Stimulated activated CD4-positive, alpha-beta T cell treated with anti-CD3 and anti-CD28 coated beads, TNF-alpha, amount 100 ng/mL, for 48 hours (primary cell): ENCODE measurements around the gene CEBPG.

Experiments used
- DNase-seq, 3 donors: peaks; one replicate each; pipeline ENCODE4 v3.0.0-alpha.2; 2020; ENCODE audit warnings: low read depth in 3 of 3

Gene CEBPG

GRCh38 chr19:33350538-33351309 lies 22.8 kb upstream of the CEBPG start:
- no peak for DNase-seq

DNA sequence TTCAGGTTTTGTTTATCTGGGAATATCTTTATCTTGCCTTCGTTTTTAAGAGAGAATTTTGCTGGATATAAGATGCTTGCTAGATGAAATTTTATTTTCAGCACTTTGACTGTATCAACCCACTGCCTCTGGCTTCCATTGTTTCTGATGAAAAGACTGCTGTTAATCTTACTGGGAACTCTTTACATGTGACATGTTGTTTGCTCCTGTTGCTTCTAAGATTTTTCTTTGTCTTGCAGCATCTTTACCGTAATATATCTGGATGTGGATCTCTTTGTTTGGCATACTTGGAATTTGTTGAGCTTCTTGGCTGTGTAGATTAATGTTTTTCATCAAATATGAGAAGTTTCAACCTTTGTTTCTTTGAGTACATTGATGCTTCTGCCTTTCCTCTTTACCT lies 18.0 kb upstream of the CEBPG start:
- DNase-seq, result no peak

GRCh38 chr19:33357556-33357955 lies 16.0 kb upstream of the CEBPG start:
- DNase-seq, result no peak

- no peak for DNase-seq
Measured at GRCh38 chr19:33358408-33358807, 15.1 kb upstream of the CEBPG start.

DNA sequence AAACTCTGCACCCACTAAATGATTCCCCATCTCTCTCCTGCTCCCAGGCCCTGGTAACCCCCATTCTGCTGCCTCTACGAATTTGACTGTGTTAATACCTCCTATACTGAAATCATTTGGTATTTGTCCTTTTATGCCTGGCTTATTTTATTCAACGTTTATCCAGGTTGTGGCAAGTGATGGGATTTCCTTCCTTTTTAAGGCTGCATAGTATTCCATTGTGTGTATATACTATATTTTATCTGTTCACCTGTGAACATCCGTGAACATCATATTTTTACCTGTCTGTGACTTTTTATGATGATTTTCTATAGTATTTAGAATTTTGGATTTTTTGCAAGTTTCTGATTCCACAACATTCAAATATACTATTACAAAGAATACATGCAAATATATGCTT lies 13.9 kb upstream of the CEBPG start:
- DNase-seq, result no peak

DNA sequence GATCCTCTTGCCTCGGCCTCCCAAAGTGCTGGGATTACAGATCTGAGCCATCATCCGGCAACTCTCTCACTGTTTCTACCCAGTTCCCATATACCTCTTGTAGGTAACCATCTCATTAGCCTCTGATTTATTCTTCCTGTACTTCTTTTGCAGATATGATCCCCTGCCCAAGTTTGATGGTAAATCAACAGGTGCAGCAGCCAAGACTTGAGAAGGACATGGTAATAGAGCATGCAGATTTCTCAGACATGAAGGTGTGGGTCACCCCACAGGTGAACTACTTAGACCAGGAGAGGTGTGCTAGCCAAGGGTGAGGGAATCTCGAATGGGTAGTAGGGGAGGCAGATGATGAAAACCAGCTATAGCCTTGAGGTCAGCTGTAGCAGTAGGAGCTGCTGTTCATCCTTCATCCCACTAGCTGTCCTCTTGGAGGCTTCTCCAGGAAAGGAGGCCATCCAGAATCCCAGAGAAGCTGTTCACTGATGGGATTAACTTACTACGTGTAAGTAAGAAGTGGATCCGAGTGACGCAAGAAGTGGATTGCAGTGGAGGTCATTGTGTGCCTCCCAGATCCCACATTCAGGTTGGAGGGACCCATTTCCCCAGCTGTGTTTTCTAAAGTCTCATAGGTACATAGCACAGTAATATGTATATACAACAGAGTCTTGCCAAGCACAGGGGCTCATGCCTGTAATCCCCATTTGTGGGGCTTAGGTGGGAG lies 10.8 kb upstream of the CEBPG start:
- no peak for DNase-seq

DNA sequence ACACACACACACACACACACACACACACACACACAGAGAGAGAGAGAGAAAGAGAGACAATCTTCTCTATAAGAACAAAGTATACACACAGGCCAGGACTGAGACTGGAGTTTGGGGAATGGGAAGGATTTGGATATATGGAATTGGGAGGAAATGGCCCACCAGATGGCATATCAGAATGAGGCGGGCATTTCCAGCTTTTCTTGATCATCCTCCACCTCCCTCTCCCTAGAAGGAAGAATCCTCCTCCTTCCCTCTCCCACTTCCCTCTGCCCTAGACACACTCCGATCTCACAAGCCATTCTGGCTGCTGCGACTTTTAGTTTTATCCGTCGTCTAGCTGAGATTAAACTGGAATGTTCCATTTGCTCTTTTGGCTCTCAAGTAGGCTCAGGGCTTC lies 10.0 kb upstream of the CEBPG start:
- no peak for DNase-seq

DNA sequence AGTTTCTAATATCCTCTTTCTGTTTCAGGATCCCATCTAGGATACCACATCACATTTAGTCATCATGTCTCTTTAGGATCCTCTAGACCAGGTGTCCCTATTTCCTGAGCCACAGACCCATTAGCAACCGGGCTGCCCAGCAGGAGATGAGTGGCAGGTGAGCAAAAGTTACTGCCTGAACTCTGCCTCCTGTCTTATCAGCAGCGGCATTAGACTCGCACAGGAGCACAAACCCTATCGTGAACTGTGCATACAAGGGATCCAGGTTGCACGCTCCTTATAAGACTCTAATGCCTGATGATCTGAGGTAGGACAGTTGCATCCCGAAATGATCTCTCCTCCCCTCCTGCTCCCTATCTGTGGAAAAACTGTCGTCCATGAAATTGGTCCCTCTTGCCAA lies 7.8 kb upstream of the CEBPG start:
- no peak for DNase-seq

- no peak for DNase-seq
Measured at GRCh38 chr19:33366127-33366526, 7.4 kb upstream of the CEBPG start.

GRCh38 chr19:33366897-33367296 lies 6.6 kb upstream of the CEBPG start:
- DNase-seq, result no peak

DNA sequence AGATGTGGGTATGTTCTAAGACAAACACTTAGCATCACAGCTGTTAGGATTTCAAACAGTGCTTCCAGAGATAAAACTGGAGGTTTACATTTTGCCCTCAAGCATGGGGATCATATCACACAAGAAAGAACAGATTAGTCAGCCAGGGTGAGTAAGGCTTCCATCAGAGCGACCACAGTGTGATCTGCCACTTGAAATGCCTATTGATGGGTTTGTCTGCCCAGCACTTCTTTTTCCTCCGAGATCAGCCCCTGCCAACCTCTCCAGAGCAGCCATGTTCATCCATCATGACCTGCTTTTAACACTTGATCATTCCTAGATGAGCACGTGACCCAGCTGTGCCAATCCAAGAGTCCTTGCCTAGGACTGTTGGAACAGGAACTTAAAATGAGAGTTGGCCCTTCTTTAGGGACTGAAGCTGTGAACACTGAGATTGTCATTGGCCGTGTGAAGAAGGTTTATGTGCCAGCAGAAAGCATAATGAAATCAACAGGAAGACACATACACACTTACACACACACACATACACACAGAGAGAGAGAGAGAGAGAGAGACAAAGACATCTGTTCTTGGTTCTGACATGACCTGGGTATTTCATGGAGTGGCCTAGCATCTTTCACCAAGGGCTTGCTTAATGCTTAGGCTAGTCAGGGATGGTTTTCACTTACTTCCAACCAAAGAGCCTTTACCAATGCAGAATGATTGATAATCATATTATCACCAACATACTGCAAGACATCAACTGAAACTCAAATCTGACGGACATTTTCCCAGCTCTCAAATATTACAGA lies 5.2 kb upstream of the CEBPG start:
- DNase-seq, result no peak

DNA sequence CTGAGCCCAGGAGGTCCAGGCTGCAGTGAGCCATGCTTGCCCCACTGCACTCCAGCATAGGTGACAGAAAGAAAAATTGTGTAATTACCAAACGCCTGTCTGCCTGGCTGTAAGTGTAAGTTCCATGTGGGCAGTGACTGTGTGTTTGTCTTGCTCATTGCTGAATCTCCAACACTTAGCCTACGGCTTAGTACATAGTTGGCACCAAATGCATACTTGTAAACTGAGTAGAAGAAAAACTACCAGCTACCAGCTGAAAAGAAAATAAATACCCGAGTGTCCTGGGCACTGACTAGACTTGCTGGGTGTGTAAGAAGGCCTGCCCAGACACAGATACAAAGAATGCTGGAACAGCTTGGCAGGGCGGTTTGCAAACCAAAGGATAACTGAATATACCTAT lies 2.7 kb upstream of the CEBPG start:
- DNase-seq, result no peak

GRCh38 chr19:33374236-33374714 lies 766 bp downstream of the CEBPG start:
- no peak for DNase-seq

- no peak for DNase-seq
Measured at GRCh38 chr19:33375156-33375836, 1.8 kb downstream of the CEBPG start.

GRCh38 chr19:33375837-33376159 lies 2.3 kb downstream of the CEBPG start:
- no peak for DNase-seq

DNA sequence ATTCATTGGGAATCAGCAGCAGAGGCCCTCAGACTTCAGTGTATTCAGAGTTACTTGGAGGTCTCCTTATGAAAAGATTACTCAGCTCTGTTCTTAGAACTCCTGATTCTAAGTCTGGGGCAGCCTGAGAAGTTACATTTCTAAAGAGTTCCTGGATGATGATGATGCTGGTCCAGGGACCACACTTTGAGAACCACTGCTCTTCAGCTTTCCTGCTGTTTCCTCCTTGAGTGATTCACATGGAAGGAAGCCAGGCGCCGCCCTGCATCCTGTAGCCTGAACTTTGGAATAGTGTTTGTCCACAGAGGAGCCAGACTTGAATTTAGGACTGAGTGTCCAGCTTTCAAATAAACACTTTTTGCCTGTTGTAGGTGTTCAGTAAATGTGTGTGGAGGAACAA lies 2.9 kb downstream of the CEBPG start:
- no peak for DNase-seq

- no peak for DNase-seq
Measured at GRCh38 chr19:33376941-33377557, 3.5 kb downstream of the CEBPG start.

GRCh38 chr19:33377586-33378475 lies 4.3 kb downstream of the CEBPG start:
- DNase-seq, result no peak

DNA sequence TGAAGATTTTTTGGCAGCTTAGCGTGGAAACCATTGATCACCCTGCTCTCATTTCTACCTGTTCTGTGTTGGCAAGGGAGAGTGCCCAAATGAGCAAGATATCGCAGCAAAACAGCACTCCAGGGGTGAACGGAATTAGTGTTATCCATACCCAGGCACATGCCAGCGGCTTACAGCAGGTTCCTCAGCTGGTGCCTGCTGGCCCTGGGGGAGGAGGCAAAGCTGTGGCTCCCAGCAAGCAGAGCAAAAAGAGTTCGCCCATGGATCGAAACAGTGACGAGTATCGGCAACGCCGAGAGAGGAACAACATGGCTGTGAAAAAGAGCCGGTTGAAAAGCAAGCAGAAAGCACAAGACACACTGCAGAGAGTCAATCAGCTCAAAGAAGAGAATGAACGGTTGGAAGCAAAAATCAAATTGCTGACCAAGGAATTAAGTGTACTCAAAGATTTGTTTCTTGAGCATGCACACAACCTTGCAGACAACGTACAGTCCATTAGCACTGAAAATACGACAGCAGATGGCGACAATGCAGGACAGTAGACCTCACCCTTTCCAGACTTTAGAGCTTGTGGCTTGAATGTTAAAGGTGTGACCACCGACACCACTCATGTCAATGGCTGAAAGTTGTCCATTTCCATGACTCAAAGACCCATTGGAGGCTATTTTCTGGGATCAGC lies 5.8 kb downstream of the CEBPG start:
- DNase-seq, result no peak

DNA sequence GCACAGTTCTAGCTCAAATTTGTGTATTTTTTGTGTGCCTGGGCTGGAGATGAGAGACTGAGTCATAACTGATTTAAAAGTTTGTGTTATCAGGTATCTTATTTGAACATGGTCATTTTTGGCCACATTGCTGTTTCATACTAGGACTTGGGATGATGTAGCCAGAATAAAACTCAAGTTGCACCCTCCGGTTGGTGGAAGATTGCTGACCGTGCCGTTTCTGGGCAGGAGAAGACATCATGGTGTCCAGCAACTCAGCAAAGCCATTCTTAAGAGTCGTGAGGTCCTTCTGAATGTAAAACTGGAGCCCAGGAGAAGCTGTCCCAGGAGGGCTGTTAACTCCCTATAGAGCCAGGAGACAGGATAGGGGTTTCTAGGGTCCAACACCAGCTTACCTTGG lies 7.6 kb downstream of the CEBPG start:
- DNase-seq, result no peak
